Adrenal gland (tissue), 5 donors: Measurements from ENCODE around the gene C1orf56.

Source experiments
- POLR2A ChIP-seq, 2 donors: fragments of 450-650 bp; IDR thresholded peaks; one replicate each; pipeline ENCODE4 v1.6.1; 2017; ENCODE audit warnings: antibody characterized with exemption in 2 of 2, mild to moderate bottlenecking in 2 of 2, moderate library complexity in 1 of 2
- TF ChIP-seq, protein P1 (sequence below), 6 experiments: fragments of 450-650 bp in 4 of 6; fragments of 200-600 bp in 2 of 6; sonication (generic) in 1 of 6; IDR thresholded peaks; 1 replicate in 5 of 6; 2 replicates in 1 of 6; pipeline versions ENCODE4 v1.5.1 to v1.8.0; 2016 to 2021; ENCODE audit warnings: antibody characterized with exemption in 6 of 6, mild to moderate bottlenecking in 2 of 6, moderate library complexity in 1 of 6
- donor health status: DM: no; HTN: no; CAD: no.

DNA sequence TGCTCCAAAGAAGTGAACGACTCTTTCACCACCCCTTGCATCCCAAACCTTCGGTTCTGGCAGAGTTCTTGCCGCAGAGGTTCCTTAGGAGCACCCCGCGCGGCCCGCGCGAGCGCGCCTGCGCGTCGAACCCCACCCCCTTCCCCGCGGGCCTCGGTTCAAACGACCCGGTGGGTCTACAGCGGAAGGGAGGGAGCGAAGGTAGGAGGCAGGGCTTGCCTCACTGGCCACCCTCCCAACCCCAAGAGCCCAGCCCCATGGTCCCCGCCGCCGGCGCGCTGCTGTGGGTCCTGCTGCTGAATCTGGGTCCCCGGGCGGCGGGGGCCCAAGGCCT lies at the start of gene C1orf56:
- TF ChIP-seq, protein P1, sequence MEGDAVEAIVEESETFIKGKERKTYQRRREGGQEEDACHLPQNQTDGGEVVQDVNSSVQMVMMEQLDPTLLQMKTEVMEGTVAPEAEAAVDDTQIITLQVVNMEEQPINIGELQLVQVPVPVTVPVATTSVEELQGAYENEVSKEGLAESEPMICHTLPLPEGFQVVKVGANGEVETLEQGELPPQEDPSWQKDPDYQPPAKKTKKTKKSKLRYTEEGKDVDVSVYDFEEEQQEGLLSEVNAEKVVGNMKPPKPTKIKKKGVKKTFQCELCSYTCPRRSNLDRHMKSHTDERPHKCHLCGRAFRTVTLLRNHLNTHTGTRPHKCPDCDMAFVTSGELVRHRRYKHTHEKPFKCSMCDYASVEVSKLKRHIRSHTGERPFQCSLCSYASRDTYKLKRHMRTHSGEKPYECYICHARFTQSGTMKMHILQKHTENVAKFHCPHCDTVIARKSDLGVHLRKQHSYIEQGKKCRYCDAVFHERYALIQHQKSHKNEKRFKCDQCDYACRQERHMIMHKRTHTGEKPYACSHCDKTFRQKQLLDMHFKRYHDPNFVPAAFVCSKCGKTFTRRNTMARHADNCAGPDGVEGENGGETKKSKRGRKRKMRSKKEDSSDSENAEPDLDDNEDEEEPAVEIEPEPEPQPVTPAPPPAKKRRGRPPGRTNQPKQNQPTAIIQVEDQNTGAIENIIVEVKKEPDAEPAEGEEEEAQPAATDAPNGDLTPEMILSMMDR (IDR thresholded peaks at IDR 0.05), result no peak
- peak in 1 of 2 donors; percentile 74 for TF ChIP-seq POLR2A (IDR thresholded peaks at IDR 0.05)
